AG09309 (cell line): ENCODE measurements around the gene CUTA.
"Not testable (repeated sequence)": the region's sequence is repeated elsewhere in the genome, so short reads cannot be mapped to it uniquely, and the experiment has no call there.

Source experiments
- DNase-seq: peaks from one replicate; pipeline ENCODE4 v3.0.0-alpha.2; 2010; ENCODE audit warnings: low read depth
- H3K4me3 ChIP-seq: 2 replicates; pipeline ENCODE4 v1.5.1; 2011; ENCODE audit warnings: mild to moderate bottlenecking, low read depth, low read length, moderate library complexity; ENCODE audit not compliant: control insufficient read depth
- CTCF ChIP-seq: IDR thresholded peaks from 2 replicates; pipeline ENCODE4 v1.5.1; 2011; ENCODE audit warnings: mild to moderate bottlenecking, low read depth, low read length, inconsistent platforms; ENCODE audit not compliant: insufficient read depth, control insufficient read depth; ENCODE audit errors: missing control alignments

The CUTA gene

DNA sequence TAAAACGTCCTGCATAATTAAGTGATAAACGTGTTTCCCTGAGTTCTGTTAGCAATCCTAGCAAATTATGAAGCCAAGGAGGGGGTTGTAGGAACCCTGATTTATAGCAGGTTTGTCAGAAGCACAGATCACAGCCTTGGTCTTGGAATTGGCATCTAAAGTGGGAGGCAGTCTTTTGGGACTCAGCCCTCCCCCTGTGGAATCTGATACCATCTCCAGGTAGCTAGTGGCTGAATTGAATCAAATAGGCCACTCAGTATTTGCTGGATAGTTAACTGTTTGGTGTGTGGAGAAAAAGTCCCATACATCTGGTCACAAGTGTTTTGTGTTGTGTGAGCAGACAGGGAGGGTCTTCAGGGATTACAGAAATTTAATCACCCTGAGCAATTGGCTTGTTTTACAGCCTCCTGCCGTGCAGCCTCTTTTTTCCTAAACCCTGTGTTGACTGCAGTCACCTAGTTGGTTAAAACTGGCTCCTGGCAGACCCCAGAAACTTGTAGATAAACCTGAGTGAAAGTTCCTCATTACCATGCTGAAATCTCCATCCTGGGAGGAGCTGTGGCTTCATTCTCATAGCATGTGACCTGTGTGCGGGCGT is 45.3 kb downstream of the CUTA start:
- DNase-seq, result no peak
- no peak for TF ChIP-seq CTCF
- no peak overlapping the region for H3K4me3 ChIP-seq

- DNase-seq, H3K4me3 ChIP-seq: not testable (repeated sequence)
These were observed 46.0 kb downstream of the CUTA start for GRCh38 chr6:33371901-33372300.

DNA sequence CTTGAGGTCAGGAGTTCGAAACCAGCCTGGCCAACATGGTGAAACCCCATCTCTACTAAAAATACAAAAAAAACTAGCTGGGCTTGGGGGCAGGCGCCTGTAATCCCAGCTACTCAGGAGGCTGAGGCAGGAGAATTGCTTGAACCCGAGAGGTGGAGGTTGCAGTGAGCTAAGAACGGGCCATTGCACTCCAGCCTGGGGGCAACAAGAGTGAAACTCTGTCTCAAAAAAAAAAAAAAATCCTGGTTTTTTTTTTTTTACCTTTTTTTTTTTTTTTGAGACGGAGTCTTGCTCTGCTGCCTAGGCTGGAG is 50.2 kb downstream of the CUTA start:
- not testable (repeated sequence) for DNase-seq, H3K4me3 ChIP-seq

DNA sequence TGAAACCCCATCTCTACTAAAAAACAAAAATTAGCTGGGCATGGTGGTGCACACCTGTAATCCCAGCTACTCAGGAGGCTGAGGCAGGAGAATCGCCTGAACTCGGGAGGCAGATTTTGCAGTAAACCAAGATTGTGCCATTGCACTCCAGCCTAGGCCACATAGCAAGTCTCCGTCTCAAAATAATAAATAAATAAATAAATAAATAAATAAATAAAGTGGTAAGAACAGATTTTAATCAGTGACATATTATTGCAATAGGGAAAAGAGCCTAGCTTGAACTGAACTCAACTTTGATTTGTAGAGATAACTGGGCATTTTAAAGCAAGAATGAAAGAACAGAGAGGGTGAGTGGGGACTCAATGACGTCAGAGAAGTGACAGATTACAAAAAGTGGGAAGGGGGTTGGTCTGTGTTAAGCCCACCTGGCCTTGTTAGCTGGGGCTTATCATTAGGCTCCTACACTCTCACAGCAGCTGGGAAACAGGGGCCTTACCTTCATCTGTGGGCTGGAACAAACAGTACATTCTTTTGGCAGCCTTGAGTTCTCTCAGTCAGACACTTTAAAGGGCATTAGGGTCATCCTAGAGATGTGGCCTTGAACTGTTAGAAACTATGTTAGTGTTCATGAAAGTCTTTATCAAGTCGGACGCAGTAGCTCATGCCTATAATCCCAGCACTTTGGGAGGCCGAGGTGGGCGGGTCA is 50.7 kb downstream of the CUTA start:
- TF ChIP-seq CTCF, result no peak
- DNase-seq, result no peak
- H3K4me3 ChIP-seq, result no peak overlapping the region
